ENCODE measurements around the gene TTL.

DNA sequence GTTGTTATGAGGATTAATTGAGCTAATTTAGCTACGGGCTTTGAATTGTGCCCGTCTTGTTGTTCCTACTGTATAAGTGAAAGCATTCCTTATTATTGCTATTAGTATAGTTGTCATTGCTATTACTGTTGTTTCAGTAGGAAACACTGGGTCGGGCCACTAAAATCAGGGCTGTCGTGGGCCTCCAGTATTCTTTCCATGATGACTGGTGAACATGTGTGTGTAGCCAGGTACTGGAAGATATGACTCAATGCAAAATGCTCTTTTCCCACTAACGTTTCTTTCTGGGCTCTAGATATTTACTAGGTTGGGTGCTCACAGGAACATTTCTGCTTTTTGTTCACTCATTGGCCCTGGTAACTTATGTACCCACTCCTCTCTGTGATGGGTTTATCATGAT is 4.9 kb downstream of the TTL start:
- no peak for TF ChIP-seq EZH2 (IDR thresholded peaks at IDR 0.05; ENCODE audit: borderline replicate concordance, low read length)
- TF ChIP-seq, protein P1, sequence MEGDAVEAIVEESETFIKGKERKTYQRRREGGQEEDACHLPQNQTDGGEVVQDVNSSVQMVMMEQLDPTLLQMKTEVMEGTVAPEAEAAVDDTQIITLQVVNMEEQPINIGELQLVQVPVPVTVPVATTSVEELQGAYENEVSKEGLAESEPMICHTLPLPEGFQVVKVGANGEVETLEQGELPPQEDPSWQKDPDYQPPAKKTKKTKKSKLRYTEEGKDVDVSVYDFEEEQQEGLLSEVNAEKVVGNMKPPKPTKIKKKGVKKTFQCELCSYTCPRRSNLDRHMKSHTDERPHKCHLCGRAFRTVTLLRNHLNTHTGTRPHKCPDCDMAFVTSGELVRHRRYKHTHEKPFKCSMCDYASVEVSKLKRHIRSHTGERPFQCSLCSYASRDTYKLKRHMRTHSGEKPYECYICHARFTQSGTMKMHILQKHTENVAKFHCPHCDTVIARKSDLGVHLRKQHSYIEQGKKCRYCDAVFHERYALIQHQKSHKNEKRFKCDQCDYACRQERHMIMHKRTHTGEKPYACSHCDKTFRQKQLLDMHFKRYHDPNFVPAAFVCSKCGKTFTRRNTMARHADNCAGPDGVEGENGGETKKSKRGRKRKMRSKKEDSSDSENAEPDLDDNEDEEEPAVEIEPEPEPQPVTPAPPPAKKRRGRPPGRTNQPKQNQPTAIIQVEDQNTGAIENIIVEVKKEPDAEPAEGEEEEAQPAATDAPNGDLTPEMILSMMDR (conservative IDR thresholded peaks at IDR 0.05 in 1 of 2, IDR thresholded peaks at IDR 0.05 in 1 of 2; ENCODE audit: extremely low read depth in 1 of 2, insufficient read depth in 1 of 2, low read depth in 1 of 2, low read length in 2 of 2), result no peak
